AG10803 (cell line): ENCODE results near the gene STARD9.

ENCODE experiments used
- DNase-seq: peaks from one replicate; pipeline ENCODE4 v3.0.0; 2010; ENCODE audit warnings: low read depth
- H3K4me3 ChIP-seq: 2 replicates; pipeline ENCODE4 v1.5.1; 2011; ENCODE audit warnings: mild to moderate bottlenecking, low read length, control low read depth
- TF ChIP-seq, protein P1 (sequence below): conservative IDR thresholded peaks from 2 replicates; pipeline ENCODE4 v1.5.1; 2011; ENCODE audit warnings: mild to moderate bottlenecking, low read length, control low read depth, inconsistent platforms

STARD9 gene

DNA sequence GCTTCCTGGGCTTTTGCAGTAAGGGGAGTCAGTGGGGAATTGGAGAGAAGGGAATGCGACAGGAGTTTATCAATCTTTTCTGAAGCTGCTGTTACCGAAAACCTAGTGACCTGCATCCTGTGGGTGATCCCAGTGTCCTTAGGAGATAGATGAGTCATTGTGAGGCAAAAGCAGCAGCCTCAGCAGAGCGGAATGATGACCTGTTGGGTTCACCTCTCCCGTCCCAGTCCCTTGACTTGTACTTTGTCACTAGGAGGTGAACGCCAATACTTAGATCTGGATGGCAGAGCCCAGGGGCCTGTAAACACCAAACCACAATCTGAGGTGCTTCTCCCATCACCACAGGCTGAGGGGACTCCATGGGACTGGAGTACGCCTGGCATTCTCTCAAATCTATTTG, 143.6 kb downstream of the STARD9 start:
- TF ChIP-seq, protein P1, sequence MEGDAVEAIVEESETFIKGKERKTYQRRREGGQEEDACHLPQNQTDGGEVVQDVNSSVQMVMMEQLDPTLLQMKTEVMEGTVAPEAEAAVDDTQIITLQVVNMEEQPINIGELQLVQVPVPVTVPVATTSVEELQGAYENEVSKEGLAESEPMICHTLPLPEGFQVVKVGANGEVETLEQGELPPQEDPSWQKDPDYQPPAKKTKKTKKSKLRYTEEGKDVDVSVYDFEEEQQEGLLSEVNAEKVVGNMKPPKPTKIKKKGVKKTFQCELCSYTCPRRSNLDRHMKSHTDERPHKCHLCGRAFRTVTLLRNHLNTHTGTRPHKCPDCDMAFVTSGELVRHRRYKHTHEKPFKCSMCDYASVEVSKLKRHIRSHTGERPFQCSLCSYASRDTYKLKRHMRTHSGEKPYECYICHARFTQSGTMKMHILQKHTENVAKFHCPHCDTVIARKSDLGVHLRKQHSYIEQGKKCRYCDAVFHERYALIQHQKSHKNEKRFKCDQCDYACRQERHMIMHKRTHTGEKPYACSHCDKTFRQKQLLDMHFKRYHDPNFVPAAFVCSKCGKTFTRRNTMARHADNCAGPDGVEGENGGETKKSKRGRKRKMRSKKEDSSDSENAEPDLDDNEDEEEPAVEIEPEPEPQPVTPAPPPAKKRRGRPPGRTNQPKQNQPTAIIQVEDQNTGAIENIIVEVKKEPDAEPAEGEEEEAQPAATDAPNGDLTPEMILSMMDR = no peak
- DNase-seq = no peak
- H3K4me3 ChIP-seq = no peak overlapping the region

DNA sequence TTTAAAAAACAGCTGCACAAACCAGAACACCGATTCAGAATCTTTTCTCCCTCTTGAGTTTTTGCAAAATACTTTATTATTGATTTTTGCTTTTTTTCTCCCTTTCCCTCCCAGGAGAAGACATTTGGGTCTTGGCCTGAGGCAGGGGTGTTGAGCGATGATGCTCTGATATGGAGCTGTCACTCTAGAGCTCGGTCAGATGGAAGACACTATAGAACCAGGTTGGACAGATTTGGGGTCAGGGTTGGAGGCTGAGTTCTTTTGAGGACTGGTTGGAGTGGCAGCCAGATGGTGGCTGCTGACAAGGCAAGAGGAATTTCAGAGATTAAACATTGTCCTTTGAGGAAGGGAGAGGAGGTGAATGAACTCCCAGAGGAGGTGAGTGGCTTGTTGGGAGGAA, 144.7 kb downstream of the STARD9 start:
- no peak overlapping the region for H3K4me3 ChIP-seq
- no peak for DNase-seq
- TF ChIP-seq, protein P1 = no peak

DNA sequence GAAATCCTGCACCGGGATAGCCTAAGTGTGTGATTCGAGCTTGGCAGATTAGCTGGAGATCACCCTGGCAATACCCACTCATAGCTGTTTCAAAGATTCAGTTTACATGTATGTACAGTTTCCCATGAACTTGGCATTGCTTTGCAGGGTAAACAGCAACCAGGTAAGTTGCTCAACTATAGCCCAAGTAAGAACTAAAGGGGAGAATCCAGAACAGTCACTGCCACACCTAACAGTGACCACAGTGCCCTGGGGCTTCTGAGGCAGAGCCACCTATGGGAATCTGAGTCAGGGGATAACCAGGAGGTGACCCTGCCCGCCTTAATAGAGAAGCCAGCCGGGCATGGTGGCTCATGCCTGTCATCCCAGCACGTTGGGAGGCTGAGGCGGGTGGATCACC, 145.6 kb downstream of the STARD9 start:
- H3K4me3 ChIP-seq = no peak overlapping the region
- DNase-seq = no peak
- TF ChIP-seq, protein P1 = no peak

DNA sequence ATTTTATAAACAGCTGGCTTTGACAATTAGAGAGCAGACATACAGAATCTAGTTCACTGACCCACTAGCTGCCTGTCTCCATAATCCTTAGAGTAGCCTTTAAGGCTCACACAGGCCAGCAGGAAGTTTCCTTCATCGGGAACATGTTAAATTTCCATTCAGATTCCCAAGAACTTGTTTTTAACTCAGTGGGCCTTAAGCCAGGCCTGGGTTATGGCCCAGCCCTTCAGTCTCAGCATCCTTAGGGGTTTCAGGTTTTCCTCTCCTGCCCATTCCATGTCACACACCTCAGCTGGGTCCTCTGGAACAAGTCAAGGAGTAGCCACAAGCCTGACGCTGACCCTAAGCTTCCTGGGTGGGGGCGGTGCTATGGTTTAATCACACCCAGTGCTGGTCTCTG, 146.5 kb downstream of the STARD9 start:
- no peak for DNase-seq
- TF ChIP-seq, protein P1 = no peak
- H3K4me3 ChIP-seq = no peak overlapping the region

DNA sequence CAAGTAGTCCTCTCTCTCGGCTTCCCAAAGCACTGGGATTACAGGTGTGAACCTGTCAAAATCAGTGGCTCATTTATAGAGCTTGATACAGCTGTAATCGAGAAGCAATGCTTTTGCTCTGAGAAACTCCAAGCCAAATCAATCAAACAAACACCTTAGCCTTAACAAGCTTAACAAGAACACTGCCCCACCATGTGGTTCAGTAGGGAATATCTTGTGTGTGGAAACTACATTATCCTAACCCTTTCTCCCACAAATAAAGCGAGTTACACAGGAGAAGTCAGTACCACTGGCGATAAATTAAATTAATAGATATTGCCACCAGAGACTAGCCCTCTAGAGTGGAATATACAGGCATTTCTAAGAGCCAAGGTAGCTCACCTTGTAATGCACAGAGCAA, 147.7 kb downstream of the STARD9 start:
- H3K4me3 ChIP-seq = no peak overlapping the region
- TF ChIP-seq, protein P1 = no peak
- no peak for DNase-seq

DNA sequence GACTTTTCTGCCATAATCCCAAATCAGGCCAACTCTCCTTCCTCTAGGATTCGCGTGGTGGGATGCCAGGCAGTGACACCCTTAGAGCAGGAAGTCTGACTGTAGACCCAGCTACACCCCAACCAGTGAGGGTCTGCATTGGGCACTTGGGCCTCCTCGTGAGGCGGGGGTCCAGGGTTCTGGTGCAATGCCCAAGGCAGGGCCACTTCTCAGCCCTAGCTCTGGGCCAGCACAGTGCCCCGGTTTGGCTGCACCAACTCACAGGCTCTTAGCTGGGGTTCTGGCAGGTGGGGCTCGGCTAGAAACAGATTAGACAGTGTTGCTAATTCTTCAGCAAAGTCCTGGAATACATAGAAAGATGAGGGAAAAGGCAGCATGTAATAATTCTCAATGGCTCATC, 148.9 kb downstream of the STARD9 start:
- H3K4me3 ChIP-seq = no peak overlapping the region
- TF ChIP-seq, protein P1 = no peak
- no peak for DNase-seq

DNA sequence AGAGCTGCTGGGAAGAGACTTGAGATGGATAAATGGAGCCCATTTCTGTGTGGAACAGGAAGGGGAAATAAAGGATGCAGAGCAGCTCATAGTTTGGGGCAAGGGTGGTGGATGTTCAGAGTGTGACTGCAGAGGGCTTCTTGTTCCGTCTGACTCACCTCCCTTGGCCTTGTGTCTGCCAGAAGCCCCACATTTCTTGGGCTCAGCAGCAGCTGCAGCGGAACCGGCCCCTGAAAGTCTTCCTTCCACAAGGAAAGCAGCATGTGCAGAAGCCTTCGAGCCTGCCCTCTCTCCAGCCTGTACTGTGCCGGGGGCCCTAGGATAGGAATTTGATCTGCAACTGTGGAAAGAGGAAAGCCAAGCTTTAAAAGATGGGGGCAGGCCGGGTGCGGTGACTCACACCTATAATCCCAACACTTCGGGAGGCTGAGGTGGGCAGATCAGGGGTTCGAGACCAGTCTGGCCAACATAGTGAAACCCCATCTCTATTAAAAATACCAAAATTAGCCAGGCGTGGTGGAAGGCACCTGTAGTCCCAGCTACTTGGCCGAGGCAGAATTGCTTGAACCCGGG, 150.0 kb downstream of the STARD9 start:
- TF ChIP-seq, protein P1 = no peak
- H3K4me3 ChIP-seq = no peak overlapping the region
- no peak for DNase-seq
